Measurements from ENCODE around the gene HGFAC. TPM values are rescaled to one million over a fixed set of nuclear protein-coding genes. Genes with fewer than 3 reads are reported as not detected.

Gene HGFAC
- polyA plus RNA-seq, 1 donor from 2014 or later: 16.2 TPM

- H3K9ac ChIP-seq (ENCODE audit: low read length): no peak overlapping the region
Measured at GRCh38 chr4:3401436-3402171, 40.2 kb upstream of the HGFAC start.

More at GRCh38 chr4:3401436-3402171, 40.2 kb upstream of the HGFAC start:
- Histone ChIP-seq H3F3A (ENCODE audit: insufficient read depth, low read length, poor library complexity, severe bottlenecking) (no peaks in the 10 kb centered on the region), H3K9me2 (ENCODE audit: insufficient read depth, low read length) (no peaks in the 10 kb centered on the region), H3K9me3 (ENCODE audit: low read length) (no peaks in the 10 kb centered on the region), H3K27ac (ENCODE audit: low read length) (no peak overlapping the region), H3K27me3 (ENCODE audit: insufficient read depth, low read depth, low read length) (no peaks in the 10 kb centered on the region), H3K36me3 (ENCODE audit: insufficient read depth, low read length) (no peaks in the 10 kb centered on the region), H3K4me2 (ENCODE audit: low read length) (no peak overlapping the region), H3K4me3 (ENCODE audit: low read length) (no peak overlapping the region), H4K20me1 (ENCODE audit: insufficient read depth) (no peaks in the 10 kb centered on the region), H2AFZ (ENCODE audit: low read depth, low read length) (no peak overlapping the region), H3K79me2 (replicated peaks; ENCODE audit: insufficient read depth, low read length) (no peaks in the 10 kb centered on the region)
- TF ChIP-seq EZH2 (IDR thresholded peaks at IDR 0.05; ENCODE audit: borderline replicate concordance, insufficient read depth, low read length, poor library complexity, severe bottlenecking) (no peak), RAD21 (conservative IDR thresholded peaks at IDR 0.05) (no peak), CTCF (IDR thresholded peaks at IDR 0.05; ENCODE audit: poor library complexity, severe bottlenecking) (no peak), SMC3 (conservative IDR thresholded peaks at IDR 0.05; ENCODE audit: poor library complexity) (no peak), MXI1 (conservative IDR thresholded peaks at IDR 0.05; ENCODE audit: poor library complexity, severe bottlenecking) (no peak), POLR2AphosphoS5 (IDR thresholded peaks at IDR 0.05) (no peak), TAF1 (IDR thresholded peaks at IDR 0.05; ENCODE audit: low read depth) (no peak), EP300 (conservative IDR thresholded peaks at IDR 0.05; ENCODE audit: poor library complexity, severe bottlenecking) (no peak), REST (IDR thresholded peaks at IDR 0.05; ENCODE audit: borderline replicate concordance) (no peak)

Data from neural cell (in vitro differentiated cells).